HG03558 (cell line): ENCODE data around the gene PLD4.
"Not testable (repeated sequence)": the region's sequence is repeated elsewhere in the genome, so short reads cannot be mapped to it uniquely, and the experiment has no call there.

Source experiments
- ATAC-seq: cut with Tn5 transposase; IDR thresholded peaks from one replicate; pipeline ENCODE4 v1.9.1; 2021; ENCODE audit warnings: moderate number of reproducible peaks; ENCODE audit not compliant: unreplicated experiment; ENCODE audit errors: extremely low read depth

PLD4 gene

DNA sequence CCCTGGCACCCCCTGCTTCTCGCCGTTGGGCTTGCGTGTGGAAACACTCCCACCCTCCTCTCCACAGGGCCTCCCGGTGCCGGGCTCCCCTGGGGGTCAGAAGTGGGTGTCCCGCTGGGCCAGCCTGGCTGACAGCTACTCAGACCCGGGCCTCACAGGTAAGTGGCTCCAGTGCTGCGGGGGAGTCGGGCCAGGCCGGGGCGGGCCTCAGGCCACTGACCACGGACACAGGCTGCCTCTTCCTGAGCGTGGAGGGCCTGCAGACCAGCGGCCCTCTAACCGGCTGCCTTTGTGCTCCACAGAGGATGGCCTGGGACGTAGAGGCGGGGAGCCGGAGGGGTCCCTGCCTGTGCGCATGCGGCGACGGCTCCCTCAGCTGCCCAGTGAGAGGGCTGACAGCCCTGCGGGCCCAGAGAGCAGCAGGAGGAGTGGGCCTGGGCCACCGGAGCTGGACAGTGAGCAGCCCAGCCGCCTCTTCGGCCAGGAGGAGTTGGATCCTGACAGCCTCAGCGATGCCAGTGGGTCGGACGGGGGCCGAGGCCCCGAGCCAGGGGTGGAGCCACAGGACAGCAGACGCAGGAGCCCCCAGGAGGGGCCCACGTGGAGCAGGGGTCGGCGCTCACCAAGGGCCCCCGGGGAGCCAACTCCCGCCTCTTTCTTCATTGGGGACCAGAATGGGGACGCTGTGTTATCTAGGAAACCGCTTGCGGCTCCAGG lies 38.5 kb upstream of the PLD4 start:
- no peak for ATAC-seq

DNA sequence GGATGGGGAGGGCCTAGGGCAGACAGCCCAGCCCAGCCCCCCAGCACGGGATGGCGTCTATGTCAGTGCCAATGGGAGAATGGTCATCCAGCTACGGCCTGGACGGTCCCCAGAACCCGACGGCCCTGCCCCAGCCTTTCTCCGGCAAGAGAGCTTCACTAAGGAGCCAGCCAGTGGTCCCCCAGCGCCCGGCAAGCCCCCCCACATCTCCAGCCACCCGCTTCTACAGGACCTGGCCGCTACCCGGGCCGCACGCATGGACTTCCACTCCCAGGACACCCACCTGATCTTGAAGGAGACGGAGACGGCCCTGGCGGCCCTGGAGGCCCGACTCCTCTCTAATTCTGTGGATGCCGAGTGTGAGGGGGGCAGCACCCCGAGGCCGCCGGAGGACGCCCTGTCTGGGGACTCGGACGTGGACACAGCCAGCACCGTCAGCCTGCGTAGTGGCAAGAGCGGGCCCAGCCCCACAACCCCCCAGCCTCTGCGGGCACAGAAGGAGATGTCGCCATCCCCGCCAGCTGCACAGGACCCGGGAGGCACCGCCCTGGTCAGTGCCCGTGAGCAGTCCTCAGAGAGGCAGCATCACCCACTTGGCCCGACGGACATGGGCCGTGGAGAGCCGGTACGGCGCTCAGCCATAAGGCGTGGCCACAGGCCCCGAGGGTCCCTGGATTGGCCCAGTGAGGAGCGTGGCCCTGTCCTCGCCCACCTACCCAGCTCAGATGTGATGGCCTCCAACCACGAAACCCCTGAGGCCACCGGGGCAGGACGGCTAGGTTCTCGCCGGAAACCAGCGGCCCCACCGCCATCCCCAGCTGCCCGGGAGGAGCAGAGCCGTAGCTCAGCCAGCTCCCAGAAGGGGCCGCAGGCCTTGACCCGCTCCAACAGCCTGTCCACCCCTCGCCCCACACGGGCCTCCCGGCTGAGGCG lies 37.7 kb upstream of the PLD4 start:
- ATAC-seq, result no peak

DNA sequence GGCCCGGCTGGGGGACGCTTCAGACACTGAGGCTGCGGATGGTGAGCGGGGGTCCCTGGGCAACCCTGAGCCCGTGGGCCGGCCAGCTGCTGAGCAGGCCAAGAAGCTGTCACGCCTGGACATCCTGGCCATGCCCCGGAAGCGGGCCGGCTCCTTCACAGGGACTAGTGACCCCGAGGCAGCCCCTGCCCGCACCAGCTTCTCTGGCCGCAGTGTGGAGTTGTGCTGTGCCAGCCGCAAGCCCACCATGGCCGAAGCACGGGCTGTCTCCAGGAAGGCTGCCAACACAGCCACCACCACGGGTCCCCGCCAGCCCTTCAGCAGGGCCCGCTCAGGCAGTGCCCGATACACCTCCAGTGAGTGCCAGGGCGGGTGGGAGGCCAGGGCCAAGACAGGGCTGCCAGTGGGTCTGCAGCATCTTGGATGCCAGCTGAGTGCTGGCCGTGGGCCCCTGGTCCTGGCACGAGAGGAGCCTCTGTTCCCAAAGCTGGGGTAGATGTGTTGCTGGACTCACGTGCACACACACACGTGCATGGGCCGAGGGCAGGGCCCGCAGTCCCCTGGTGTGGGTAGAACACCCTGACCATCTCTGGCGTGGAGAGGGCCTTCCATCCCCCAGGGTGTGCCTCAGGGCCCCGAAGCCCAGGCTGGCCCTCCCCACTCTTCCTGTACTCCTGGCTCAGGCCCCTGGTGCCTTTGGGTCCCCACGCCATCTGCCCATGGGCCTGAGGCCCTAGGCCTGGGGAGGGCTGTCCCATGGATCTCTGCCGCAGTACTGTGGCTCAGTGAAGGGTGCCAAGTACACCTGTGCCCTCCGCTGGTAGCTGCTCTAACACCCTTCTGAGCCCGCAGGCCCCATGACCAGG lies 36.8 kb upstream of the PLD4 start:
- no peak for ATAC-seq

DNA sequence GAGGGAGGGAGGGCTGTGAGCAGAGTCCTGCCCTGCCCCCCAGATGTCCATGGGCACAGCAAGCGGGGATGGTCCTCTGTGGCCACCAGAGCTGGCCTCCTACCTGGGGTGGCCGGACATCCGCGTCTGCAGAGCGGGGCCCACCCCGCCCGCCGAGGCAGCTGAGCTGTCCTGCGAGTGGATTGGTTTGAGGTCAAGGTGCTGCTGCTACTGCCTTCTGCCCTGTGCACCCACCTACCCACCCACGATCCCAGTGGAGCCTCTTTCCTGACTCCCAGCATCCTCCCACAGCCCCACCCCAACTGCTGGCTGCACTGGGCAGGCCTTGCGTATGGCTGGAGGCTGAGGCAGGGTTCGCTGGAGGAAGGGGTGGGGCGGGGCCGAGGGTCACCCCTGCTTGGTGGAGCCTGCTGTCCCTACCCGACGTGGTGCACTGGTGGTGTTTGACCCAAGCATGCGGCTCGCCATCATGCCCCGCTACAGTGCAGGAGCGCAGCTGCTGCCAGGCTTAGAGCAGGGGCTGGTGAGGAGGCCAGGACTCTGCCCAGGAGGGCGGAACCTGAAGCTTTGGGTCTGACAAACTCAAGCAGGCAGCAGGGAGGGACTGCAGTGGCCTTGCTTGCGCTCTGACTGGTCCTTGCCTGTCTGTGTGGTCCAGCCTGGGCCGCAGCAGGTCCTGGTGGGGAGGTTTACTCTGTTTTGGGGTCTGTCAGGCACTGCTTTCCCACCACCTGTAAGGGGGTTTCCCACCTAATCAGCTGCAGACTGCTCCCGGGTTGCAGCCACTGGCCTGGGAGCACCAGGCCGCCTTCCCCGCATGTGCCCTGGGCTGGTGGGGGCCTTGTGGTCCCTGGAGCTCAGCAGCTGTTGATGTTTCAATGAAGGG lies 35.9 kb upstream of the PLD4 start:
- ATAC-seq, result no peak

DNA sequence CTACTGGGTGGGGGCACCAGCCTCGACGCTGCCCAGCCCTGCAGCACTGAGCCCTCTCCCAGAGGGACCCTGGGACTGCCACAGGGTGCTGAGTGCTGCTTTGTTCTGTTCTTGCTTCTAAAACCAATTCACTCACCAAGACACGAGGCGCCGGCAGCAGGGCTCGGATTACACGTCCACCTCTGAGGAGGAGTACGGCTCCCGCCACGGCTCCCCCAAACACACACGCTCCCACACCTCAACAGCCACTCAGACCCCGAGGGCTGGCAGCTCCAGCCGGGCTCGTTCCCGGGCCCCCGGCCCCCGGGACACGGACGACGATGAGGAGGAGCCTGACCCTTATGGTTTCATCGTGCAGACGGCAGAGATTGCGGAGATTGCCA lies 35.3 kb upstream of the PLD4 start:
- ATAC-seq, result no peak

- ATAC-seq, result not testable (repeated sequence)
These were observed 34.4 kb upstream of the PLD4 start for GRCh38 chr14:104890292-104890691.

GRCh38 chr14:104891121-104891551 lies 33.5 kb upstream of the PLD4 start:
- no peak for ATAC-seq

DNA sequence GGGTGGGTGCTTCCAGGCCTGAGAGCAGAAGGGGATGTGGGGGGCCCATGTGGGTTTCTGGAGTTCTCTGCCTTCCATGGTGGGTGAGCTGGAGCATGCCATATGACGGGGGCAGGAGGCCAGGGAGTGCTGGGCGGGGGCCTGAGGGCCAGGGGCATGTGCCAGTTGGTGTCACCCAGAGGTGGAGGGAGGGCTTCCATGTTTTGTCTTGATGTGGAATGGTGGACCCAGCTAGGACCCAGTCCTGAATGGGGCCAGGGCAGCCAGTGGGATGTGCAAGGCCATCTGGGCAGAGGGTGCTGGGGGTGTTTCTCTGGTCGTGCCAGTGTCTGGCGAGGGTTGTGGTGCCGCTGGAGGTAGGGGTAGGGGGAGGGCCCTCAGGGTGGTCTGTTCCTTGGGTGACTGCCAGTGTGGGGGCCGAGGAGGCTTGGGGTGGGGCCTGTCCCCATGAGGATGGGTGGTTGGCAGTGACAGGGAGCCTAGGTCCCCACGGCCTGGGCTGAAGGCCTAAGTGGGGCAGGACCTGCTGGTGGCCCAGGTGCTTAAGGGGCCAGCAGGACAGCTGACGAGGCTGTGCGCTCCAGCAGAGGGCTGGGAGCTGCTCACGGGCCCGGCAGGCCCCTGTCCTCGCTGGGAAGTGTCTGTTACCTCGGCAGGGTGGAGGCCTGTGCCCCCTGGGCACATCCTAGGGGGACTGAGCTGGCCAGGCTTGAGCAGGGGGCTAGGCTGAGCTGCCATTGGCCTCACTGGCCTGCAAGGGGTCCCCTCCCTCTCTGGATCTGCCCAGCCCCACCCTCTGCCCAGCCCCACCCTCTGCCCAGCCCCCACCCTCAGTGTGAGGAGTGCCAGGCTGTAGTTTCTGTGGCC lies 32.8 kb upstream of the PLD4 start:
- no peak for ATAC-seq

- no peak for ATAC-seq
These were observed 31.9 kb upstream of the PLD4 start for GRCh38 chr14:104892531-104893434.

DNA sequence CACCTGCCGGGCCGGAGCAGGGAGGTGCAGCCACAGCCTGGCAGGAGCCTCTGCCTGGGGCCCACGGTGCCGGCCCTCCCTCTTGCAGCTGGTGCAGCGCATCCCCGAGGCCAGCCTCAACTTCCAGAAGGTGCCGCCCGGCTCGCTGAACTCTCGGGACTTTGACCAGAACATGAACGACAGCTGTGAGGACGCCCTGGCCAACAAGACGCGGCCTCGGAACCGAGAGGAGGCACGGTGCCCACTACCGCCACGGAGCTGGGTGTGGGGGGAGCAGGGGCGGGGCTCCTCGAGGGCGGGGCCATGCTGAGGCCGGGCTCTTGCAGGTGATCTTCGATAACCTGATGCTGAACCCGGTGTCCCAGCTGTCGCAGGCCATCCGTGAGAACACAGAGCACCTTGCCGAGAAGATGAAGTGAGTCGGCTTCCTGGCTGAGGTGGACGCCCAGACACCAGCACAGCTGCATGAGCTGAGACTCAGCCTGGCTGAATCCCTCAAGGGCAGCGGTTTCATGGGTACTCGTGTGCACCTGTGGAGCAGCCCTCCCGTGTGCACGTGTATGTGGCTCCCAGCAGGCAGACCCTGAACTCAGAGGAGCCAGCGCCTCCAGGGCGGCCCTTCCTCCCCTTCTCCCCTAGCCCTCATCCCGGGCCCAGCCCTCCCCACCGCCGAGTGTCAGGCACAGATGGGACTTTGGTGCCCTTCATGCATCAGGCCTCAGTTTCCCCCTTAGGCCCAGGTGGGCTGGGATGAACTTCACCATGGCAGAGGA lies 31.1 kb upstream of the PLD4 start:
- ATAC-seq, result no peak

- no peak for ATAC-seq
These were observed 30.1 kb upstream of the PLD4 start for GRCh38 chr14:104894331-104895206.

DNA sequence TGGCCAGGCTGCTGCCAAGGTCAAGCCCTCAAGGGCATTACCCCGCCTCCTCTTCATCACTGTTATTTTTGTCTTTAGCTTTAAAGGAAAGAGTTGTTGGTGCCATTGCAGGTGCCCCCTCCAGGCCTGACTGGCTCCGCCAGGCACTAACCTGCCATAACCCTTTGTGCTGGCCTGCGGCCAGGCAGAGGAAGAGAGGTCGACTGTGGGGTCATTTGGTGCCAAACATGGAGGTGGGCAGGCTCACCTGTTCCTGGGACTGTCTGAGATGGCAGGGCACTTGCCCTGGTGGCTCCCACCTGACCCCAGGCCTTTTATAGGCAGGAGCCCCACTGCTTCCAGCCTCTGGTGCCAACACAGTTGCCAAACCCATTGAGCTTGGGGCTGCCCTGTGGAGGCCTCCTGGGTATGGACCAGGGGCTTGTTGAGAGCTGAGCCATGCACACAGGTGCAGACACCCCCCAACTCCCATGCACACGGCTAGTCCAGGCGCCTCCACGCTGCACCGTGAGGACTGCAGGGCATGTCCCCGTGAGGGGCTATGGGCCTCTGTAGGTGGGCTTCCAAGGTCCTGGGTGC lies 29.4 kb upstream of the PLD4 start:
- no peak for ATAC-seq

- ATAC-seq, result no peak
These were observed 28.7 kb upstream of the PLD4 start for GRCh38 chr14:104895786-104896661.

- ATAC-seq, result no peak
These were observed 27.1 kb upstream of the PLD4 start for GRCh38 chr14:104897330-104898194.
